ENCODE results near the gene UBE2O. TPM values are rescaled to one million over a fixed set of nuclear protein-coding genes. Genes with fewer than 3 reads are reported as not detected.
A peak's percentile ranks its signal among the peaks of the same experiment; 100 is the strongest.

Gene UBE2O
- total and polyA plus RNA-seq, 2 experiments from 2014 or later, result 30.4 to 79.4 TPM

- TF ChIP-seq, protein P1, sequence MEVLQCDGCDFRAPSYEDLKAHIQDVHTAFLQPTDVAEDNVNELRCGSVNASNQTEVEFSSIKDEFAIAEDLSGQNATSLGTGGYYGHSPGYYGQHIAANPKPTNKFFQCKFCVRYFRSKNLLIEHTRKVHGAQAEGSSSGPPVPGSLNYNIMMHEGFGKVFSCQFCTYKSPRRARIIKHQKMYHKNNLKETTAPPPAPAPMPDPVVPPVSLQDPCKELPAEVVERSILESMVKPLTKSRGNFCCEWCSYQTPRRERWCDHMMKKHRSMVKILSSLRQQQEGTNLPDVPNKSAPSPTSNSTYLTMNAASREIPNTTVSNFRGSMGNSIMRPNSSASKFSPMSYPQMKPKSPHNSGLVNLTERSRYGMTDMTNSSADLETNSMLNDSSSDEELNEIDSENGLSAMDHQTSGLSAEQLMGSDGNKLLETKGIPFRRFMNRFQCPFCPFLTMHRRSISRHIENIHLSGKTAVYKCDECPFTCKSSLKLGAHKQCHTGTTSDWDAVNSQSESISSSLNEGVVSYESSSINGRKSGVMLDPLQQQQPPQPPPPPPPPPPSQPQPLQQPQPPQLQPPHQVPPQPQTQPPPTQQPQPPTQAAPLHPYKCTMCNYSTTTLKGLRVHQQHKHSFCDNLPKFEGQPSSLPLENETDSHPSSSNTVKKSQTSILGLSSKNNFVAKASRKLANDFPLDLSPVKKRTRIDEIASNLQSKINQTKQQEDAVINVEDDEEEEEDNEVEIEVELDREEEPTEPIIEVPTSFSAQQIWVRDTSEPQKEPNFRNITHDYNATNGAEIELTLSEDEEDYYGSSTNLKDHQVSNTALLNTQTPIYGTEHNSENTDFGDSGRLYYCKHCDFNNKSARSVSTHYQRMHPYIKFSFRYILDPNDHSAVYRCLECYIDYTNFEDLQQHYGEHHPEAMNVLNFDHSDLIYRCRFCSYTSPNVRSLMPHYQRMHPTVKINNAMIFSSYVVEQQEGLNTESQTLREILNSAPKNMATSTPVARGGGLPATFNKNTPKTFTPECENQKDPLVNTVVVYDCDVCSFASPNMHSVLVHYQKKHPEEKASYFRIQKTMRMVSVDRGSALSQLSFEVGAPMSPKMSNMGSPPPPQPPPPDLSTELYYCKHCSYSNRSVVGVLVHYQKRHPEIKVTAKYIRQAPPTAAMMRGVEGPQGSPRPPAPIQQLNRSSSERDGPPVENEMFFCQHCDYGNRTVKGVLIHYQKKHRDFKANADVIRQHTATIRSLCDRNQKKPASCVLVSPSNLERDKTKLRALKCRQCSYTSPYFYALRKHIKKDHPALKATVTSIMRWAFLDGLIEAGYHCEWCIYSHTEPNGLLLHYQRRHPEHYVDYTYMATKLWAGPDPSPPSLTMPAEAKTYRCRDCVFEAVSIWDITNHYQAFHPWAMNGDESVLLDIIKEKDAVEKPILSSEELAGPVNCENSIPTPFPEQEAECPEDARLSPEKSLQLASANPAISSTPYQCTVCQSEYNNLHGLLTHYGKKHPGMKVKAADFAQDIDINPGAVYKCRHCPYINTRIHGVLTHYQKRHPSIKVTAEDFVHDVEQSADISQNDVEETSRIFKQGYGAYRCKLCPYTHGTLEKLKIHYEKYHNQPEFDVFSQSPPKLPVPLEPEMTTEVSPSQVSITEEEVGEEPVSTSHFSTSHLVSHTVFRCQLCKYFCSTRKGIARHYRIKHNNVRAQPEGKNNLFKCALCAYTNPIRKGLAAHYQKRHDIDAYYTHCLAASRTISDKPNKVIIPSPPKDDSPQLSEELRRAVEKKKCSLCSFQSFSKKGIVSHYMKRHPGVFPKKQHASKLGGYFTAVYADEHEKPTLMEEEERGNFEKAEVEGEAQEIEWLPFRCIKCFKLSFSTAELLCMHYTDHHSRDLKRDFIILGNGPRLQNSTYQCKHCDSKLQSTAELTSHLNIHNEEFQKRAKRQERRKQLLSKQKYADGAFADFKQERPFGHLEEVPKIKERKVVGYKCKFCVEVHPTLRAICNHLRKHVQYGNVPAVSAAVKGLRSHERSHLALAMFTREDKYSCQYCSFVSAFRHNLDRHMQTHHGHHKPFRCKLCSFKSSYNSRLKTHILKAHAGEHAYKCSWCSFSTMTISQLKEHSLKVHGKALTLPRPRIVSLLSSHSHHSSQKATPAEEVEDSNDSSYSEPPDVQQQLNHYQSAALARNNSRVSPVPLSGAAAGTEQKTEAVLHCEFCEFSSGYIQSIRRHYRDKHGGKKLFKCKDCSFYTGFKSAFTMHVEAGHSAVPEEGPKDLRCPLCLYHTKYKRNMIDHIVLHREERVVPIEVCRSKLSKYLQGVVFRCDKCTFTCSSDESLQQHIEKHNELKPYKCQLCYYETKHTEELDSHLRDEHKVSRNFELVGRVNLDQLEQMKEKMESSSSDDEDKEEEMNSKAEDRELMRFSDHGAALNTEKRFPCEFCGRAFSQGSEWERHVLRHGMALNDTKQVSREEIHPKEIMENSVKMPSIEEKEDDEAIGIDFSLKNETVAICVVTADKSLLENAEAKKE (CRISPR knock-in tag; IDR thresholded peaks at IDR 0.05), result no peak
Measured at GRCh38 chr17:76441686-76442340, 11.1 kb downstream of the UBE2O start (continued).

GRCh38 chr17:76440751-76441362, 12.1 kb downstream of the UBE2O start:
- Histone ChIP-seq H3K4me3 (peak overlapping the region; percentile 2; the same call in 1 of the 2 replicates), H3K4me2 (peak overlapping the region; percentile 50), H3K27ac (ENCODE audit: low read depth) (peak overlapping the region; percentile 8; the same call in 1 of the 2 replicates), H4K20me1 (replicated peaks; ENCODE audit: insufficient read depth) (peaks cover 31% of the 10 kb centered on the region), H3F3A (replicated peaks; ENCODE audit: low read depth) (peaks cover 18% of the 10 kb centered on the region), H2AFZ (no peak overlapping the region), H3K36me3 (ENCODE audit: insufficient read depth) (no peaks in the 10 kb centered on the region), H3K4me1 (ENCODE audit: insufficient read depth) (peaks cover 90% of the 10 kb centered on the region), H3K9me2 (ENCODE audit: insufficient read depth) (no peaks in the 10 kb centered on the region), H3K27me3 (ENCODE audit: insufficient read depth) (no peaks in the 10 kb centered on the region), H3K79me2 (replicated peaks; ENCODE audit: insufficient read depth) (peaks cover 90% of the 10 kb centered on the region)
- no peaks in the 10 kb centered on the region for H3K9me3 Mint-ChIP-seq
- peaks cover 14% of the 10 kb centered on the region for H3K27me3 Mint-ChIP-seq (ENCODE audit: insufficient read depth, low read depth, poor library complexity)
- peaks cover 11% of the 10 kb centered on the region for H3K36me3 Mint-ChIP-seq (ENCODE audit: low read depth)
- no peak for DNase-seq (ENCODE audit: low spot score)
- ATAC-seq, result no peak
- peak overlapping the region; percentile 28; the same call in 1 of the 3 replicates for H3K4me3 Mint-ChIP-seq
- H3K4me1 Mint-ChIP-seq, result peaks cover 81% of the 10 kb centered on the region
- peak overlapping the region; percentile 77 for H3K27ac Mint-ChIP-seq
- TF ChIP-seq EZH2phosphoT487 (IDR thresholded peaks at IDR 0.05; ENCODE audit: unreplicated experiment) (no peak), POLR2AphosphoS5 (IDR thresholded peaks at IDR 0.05; ENCODE audit: low read depth) (no peak), REST (IDR thresholded peaks at IDR 0.05; ENCODE audit: unreplicated experiment) (no peak)

Measured in GM23338 (cell line).